C4-2B (cell line): ENCODE data around the gene FABP6.

Source experiments
- ZFX ChIP-seq: fragments of 450-650 bp; IDR thresholded peaks from 2 replicates; pipeline ENCODE4 v1.6.1; 2017
- TF ChIP-seq, protein P1 (sequence below): fragments of 450-650 bp; conservative IDR thresholded peaks from 2 replicates; pipeline ENCODE4 v1.5.1; 2017; ENCODE audit warnings: mild to moderate bottlenecking

- TF ChIP-seq, protein P1, sequence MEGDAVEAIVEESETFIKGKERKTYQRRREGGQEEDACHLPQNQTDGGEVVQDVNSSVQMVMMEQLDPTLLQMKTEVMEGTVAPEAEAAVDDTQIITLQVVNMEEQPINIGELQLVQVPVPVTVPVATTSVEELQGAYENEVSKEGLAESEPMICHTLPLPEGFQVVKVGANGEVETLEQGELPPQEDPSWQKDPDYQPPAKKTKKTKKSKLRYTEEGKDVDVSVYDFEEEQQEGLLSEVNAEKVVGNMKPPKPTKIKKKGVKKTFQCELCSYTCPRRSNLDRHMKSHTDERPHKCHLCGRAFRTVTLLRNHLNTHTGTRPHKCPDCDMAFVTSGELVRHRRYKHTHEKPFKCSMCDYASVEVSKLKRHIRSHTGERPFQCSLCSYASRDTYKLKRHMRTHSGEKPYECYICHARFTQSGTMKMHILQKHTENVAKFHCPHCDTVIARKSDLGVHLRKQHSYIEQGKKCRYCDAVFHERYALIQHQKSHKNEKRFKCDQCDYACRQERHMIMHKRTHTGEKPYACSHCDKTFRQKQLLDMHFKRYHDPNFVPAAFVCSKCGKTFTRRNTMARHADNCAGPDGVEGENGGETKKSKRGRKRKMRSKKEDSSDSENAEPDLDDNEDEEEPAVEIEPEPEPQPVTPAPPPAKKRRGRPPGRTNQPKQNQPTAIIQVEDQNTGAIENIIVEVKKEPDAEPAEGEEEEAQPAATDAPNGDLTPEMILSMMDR = no peak
- no peak for TF ChIP-seq ZFX
These were observed 46.2 kb upstream of the FABP6 start for GRCh38 chr5:160183075-160183474.
